IPS-NIHi7 (cell line): ENCODE measurements around the gene FNDC3B.
"Not testable (repeated sequence)": the region's sequence is repeated elsewhere in the genome, so short reads cannot be mapped to it uniquely, and the experiment has no call there.

Experiments
- DNase-seq: peaks from one replicate; pipeline ENCODE4 v3.0.0; 2012; ENCODE audit warnings: mixed read lengths; ENCODE audit errors: extremely low spot score

FNDC3B gene

DNA sequence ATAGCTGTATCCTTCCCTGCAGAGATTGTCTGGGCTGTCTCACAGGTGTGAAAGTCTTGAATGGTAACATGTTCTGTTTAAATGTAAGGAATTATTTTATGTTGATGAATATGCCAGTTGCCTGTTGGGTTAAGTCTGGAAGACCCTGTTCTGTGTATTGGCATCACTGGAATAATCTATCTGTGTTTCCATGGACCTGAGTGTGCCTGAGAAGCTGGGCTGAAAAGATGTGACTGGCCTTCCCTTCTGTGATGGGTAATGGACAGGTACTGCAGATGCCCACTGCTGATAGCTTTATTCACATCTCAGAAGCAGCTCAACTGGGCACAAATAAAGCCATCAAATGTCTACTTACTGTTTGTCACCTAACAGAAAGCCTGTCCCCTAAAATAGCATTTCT is 196.3 kb downstream of the FNDC3B start:
- no peak for DNase-seq

DNA sequence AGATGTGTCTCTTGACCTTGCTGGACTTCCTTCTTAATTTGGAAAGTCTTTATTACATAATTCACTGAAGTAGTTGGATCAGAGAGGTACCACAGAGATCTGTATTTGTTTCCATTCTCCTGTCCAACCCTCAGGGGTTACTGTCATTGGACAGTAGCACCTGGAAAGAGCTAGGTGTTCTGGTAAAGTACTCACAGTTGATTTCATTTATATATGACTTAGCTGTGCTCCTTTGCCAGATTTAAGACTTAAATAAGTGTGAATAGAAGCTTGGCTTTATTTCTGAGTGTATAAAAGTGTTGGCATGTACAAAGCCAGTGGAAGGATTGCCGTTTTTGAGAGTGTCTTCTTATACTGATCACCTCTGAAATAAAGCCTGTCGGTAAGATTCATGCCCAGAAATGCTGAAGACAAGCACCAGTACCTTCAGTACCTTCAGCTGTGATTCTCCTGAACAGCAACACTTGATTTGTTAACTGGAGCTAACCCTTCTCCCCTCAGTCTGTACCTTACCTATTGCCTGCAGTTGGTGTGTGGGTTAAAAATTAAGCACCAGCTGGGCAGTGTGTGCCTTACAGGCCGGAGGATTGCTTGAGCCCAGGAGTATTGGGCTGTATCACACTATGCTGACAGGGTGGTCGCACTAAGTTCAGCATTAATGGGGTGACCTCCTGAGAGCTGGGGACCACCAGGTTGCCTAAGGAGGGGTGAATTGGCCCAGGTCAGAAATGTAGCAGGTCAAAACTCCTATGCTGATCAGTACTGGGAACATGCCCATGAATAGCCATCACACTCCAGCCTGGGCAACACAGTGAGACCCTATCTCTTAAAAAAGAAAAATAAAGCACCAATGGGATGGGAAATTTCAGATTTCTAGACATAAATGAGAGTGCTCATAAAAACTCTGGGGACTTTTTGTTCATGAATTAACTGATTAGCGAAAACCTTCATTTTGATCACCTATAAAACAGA is 197.7 kb downstream of the FNDC3B start:
- no peak for DNase-seq

GRCh38 chr3:172238188-172238587 is 198.8 kb downstream of the FNDC3B start:
- no peak for DNase-seq

GRCh38 chr3:172239218-172239790 is 199.9 kb downstream of the FNDC3B start:
- no peak for DNase-seq

DNA sequence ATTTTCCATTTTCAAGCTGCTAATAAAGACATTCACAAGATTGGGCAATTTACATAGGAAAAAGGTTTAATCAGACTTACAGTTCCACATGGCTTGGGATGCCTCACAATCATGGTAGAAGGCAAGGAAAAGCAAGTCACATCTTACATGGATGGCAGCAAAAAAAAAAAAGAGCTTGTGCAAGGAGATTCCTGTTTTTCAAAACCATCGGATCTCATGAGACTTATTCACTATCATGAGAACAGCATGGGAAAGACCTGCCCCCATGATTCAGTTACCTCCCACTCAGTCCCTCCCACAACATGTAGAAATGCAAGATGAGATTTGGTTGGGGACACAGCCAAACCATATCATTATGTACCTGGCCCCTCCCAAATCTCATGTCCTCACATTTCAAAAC is 202.0 kb downstream of the FNDC3B start:
- no peak for DNase-seq

DNA sequence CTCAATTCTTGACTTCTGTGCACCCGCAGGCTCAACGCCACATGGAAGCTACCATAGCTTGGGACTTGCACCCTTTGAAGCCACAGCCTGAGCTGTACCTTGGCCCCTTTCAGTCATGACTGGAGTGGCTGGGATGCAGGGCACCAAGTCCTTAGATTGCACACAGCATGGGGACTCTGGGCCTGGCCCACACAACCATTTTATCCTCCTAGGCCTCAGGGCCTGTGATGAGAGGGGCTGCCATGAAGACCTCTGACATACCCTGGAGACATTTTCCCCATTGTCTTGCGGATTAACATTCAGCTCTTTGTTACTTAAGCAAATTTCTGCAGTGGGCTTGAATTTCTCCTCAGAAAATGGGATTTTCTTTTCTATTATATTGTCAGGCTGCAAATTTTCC is 203.1 kb downstream of the FNDC3B start:
- not testable (repeated sequence) for DNase-seq

DNA sequence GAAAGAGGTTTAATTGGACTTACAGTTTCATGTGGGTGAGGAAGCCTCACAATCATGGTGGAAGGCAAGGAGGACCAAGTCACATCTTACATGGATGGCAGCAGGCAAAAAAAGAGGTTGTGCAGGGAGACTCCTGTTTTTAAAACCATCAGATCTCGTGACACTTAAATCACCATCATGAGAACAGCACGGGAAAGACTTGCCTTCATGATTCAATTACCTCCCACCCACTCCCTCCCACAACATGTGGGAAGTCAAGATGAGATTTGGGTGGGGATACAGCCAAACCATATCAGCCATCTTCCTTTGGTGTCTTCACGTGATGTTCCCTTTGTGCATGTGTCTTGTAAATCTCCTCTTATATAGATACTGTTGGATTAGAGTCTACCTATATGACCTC is 204.0 kb downstream of the FNDC3B start:
- not testable (repeated sequence) for DNase-seq

DNA sequence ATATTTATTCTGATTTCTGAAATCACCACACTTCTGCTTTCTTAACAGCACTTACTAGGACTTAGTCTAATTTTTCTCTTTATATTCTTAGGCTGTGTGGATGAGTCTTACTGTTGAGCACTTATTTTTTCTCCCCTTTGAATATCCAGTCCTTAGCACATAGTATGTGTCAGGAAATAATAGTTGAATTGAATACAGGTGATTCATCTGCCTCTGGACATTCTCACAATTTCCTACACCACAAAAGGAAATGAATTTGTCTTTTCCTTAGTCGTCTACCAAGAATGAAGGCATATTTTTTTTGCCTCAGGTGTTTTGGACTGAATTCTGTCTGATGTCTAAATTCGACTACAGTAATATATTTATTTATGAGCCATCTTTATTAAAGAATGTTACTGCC is 204.6 kb downstream of the FNDC3B start:
- DNase-seq = no peak

DNA sequence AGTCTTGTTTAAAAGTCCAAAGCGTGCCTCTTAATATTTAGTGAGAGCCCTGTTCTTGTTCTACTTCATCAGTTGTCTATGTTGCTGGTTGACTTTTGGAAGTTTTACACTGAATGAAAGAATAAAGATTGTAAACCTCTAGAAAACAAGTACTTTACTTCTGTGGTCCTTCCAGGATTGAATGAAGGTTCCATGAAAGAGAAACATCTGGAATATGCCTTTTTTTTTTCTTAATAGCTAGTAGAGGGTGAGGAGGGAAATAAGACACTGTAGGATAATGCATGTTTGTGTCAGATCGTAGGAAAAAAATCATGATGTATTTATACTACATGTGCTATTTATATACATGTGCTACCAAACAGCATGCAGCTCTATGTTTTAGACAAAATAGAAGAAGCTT is 205.9 kb downstream of the FNDC3B start:
- no peak for DNase-seq

DNA sequence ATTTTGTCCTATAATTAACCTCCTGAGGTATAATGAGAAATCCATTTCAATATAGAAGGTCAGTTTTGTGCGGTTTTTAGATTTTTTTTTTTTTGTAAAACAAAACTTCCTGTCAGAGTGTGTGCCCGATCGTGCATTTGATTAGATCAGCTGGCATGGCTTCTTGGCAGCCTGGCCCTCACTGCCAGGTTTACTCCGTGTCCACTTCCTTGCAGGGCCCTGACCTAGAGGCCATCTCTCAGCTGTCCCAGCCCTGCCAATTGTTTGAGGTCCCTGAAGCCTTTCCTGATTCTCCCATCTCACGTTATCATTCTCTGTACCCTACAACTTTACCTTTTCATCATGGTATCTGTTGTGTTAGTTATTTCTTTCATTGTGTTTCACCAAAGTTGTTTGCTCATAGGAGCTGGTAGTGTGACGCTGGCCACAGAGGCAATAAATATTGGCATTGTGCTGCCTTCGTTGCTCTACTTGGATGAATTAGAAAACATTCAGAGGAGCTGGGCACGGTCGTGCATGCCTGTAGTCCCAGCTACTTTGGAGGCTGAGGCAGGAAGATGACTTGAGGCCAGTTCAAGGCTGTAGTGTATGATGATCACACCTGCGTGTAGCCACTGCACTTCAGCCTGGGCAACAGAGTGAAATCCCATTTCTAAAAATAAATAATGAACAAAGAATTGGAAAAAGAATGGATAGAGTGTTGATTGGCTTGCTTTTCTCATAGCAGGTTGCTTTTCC is 206.9 kb downstream of the FNDC3B start:
- no peak for DNase-seq

- no peak for DNase-seq
Measured at GRCh38 chr3:172247525-172248274, 208.3 kb downstream of the FNDC3B start.

DNA sequence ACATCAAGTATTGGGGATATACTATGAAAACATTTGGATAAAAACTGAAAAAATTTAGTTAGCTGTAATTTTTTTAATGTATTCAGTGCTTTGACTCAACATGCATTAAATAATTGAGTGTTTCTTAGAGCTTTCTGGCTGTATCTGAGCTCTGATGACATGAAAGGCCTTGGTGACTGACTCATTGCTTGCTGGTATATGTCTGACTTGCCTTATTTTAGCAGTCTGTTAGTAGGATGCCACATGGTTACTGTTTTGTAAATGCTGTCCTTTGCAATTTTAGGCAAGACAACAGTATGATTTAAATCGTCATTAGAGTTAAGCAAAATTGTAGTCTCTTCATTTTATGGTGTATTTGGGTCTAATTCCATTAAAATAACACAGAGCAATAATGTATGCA is 209.7 kb downstream of the FNDC3B start:
- DNase-seq = no peak

- no peak for DNase-seq
Measured at GRCh38 chr3:172251211-172251610, 211.8 kb downstream of the FNDC3B start.

GRCh38 chr3:172253200-172253599 is 213.8 kb downstream of the FNDC3B start:
- DNase-seq = no peak

DNA sequence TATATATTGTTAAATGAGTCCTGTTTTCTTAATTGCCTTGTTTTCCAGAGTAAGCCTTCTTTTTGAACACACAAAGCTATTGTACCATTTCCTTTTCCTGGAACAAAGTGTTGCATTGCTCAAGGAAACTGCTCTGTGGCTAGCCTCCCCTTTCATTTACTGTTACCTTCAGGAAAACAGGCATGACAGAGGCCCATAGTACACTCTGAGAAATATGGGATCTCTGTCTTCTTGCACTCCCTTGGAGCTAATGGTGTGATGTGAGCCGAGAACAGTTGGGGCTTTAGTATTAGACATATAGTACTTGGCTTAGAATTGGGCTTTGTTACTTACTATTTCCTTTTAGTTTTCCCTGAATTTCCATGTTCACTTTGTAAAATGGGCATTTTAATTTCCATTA is 215.2 kb downstream of the FNDC3B start:
- no peak for DNase-seq

DNA sequence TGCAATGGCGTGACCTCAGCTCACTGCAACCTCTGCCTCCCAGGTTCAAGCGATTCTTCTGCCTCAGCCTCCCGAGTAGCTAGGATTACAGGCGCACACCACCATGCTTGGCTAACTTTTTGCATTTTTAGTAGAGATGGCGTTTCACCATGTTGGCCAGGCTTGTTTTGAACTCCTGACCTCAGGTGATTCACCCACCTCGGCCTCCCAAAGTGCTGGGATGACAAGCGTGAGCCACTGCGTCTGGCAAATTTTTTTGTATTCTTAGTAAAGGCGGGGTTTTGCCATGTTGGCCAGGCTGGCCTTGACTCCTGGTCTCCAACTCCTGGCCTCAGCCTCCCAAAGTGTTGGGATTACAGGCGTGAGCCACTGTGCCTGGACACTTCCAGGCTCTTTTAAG is 215.9 kb downstream of the FNDC3B start:
- not testable (repeated sequence) for DNase-seq

DNA sequence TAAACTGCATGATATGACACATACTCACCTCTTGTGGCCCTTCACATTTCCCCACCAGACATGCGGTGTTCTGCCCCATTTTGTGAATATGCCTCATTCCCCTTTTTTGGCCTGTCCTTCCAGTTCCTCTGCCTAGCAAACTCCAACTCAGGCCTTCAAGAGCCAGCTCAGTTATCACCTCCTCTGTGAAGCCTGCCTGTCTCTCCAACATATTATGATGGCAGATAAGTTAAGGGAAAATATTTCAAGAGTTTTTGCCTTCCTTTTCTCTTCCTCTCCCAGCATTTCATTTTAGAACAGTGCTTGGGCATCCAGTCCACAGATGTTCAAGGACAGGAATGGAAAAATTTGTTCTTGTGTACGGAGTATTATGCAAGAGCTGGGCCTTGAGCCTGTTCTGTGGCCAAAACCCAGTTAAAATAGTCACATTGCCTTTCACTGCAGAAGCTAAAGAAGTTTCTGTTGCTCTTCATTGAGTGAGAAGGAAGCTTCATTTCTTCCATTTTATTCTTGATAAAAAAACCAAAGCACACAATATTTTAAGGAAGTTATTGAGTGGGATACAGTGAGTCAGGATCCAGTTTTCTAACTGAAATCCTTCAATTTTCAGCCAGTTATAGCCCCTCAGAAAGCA is 216.8 kb downstream of the FNDC3B start:
- DNase-seq = no peak

DNA sequence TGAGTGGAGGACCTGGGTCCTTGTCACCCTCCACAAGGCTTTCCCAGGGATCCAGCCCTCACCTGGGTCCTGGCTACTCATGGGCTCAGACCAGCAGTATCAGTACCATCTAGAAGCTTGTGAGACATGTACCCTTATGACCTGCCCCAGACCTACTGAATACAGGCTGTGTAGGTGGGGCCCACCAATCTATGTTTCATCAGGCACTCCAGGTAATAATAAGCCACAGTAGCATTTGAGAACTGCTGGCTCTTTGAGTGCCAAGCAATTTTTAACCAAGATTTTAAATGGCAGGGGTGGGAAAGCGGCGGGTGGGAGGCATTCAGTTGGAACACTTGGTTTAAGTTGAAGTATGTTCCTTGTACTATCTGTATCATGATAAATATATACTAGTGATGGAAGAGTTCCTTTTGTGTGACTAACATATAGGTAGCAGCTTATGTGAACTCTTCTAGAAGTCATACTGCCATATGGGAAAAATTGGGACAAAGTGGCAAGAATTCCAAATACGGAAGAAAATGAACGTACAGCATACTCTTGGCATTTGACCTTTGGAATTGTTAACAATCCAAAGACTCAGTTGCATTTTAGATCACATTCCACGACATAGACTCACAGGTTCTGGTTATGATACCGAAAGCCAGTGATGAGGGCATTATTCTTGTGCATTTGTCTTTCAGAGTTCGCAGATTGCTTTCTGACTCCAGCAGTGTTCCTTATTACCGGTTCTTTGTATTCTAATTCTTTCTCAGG is 218.4 kb downstream of the FNDC3B start:
- no peak for DNase-seq

- no peak for DNase-seq
Measured at GRCh38 chr3:172258624-172259023, 219.2 kb downstream of the FNDC3B start.

GRCh38 chr3:172259111-172259541 is 219.7 kb downstream of the FNDC3B start:
- DNase-seq = no peak
